HG03457 (cell line): ENCODE results near the gene FAM227B.
"Not testable (repeated sequence)": the region's sequence is repeated elsewhere in the genome, so short reads cannot be mapped to it uniquely, and the experiment has no call there.

Source experiments
- ATAC-seq: cut with Tn5 transposase; IDR thresholded peaks from one replicate; pipeline ENCODE4 v1.9.1; 2021; ENCODE audit warnings: moderate number of reproducible peaks; ENCODE audit not compliant: unreplicated experiment

Gene FAM227B

DNA sequence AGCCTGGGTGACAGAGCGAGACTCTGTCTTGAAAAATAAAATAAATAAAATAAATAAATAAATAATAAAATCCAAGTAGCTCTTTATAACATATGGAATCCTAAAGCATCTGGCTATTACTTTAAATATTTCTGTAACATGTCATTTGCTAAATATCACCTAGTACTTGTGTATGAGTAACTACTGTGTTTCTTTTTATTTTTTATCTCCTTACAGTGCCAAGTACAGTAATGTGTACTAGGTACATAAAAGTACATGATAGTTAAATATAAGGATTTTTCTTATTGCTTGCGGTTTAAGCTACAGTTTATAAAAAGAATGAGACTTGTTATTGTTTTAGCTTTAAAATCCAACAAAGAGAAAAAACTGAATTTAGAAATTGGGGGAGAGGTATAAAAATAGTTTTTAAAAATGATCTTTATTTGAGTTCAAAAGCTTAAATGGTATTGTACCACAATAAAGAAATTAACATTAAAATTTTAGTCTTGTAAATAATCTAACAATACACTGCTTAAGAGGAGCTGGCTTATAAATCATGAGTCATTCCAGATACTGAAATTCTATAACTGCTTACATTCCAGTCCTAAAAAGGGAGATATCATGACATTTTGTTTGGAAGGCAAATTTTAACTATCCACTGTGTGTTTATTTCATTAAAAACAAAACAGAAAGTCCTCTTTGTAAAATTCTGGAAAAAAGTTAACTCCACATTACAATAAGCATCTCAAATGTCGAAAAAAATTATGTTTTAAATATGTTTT lies 124.4 kb downstream of the FAM227B start:
- no peak for ATAC-seq

DNA sequence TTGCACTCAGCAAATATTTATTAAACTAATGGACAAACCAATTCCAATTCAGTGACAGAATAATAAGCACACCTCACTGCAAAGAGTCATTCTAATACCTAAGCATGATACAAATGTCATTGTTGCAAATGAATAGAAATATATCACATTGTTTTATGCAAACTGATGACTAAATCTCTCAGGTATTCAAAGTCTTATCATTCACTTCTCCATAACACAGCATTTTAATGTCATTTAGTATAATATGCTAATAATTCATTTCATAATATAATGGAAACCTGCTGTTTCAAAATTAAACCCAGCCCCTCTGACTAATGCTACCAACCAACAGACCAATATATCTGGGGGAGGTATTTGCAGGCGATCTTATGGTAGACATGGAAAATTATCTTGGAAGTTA lies 125.8 kb downstream of the FAM227B start:
- ATAC-seq = no peak

DNA sequence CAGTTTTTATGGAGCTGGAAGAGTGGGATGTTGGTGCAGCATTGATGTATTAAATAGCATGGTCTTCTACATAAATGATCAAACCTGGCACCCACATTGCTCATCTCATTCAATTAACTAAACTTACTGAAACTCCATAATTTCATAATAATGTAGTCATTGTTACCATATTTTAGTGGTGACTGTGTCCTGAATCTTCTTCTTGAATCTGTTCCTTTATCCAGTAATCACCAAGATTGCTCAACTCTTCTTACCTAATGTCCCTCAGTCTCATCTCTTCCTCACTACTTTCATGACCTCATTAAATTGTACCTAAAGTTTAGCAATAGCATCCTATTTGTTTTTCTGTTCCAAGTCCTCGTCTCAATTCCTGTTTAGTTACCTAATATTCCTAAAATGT lies 127.8 kb downstream of the FAM227B start:
- no peak for ATAC-seq

DNA sequence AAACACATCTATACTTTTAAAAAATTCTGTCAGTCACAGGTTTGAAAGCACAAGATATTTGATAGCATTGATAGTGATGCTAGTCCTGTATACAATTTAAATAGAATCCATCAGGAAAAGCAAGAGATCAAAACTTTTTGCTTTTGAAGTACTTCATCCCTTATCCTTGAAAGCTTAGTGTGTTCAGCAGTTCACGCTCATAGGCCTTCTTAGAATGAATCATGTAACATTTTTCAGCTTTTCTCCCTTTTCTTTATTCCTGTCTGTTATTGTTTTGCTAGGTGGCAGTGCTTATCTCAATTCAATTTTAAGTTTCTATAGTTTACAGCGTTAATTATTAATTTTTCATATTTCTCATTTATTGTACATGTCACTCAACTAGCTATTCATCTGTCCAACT lies 128.5 kb downstream of the FAM227B start:
- no peak for ATAC-seq

DNA sequence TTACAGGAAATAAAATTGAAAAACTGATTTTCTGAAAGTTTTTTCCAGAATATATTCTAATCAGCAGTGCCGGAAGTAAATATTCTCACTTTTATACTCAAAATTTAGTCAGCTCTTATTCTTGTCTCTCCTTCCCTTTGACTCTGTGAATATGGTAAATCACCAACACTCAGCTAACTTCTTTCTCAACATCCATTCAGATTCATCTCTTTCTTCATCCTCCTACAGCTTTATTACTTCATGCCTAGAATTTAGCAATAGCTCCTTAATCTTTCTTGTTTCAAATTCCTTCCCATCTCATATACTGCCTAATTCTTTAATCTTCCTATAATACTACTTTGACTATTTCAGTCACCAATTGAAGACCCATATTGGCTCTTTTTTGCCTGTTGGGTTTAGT lies 129.7 kb downstream of the FAM227B start:
- ATAC-seq = no peak

DNA sequence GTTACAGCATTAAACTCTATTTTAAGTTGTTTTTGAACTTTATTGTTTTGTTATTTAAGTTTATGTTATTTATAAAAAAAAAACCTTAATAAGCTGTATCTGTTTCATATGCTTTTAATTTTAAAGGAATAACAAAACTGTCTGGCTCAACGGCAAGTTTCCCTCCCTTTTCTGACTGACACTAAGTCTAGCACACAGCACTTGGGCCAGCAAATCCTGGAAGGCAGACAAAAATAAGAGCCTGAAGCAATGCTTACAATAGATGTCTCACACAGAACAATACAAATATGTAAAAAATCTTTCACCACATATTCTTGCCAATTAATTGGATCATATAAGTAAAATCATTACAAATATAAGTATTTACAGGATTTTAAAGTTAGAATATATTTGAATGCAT lies 135.2 kb downstream of the FAM227B start:
- ATAC-seq = not testable (repeated sequence)

DNA sequence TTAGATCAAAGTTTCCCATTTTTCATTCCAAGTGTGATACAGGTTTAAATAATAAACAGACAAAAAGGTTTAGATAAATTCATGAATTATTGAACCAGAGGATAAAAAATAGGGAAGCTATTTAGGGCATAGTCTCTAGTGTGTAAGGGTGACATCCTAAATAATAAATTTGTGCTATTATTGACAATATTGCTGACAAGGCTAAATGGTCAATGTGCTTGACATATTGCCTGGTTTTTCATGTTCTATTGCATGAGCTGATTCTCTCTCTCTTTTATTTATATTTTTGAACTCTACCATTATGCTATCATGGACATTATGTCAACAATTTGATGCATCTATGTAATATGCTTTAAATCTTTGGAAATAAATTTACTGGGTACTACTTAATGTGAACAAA lies 141.6 kb downstream of the FAM227B start:
- not testable (repeated sequence) for ATAC-seq

DNA sequence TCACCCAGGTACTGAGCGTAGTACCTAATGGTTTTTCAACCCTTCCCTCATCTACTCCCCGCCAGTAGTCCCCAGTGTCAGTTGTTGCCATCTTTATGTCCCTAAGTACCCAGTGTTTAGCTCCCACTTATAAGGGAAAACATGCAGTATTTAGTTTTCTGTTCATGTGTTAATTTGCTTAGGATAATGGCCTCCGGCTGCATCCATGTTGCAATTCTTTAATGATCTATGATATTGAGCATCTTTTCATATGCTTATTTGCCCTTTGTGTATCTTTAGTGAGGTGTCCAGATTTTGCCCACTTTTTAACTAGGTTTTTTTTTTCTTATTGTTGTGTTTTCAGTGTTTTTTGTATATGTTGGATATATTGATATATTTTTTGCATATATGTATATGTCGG lies 142.6 kb downstream of the FAM227B start:
- not testable (repeated sequence) for ATAC-seq

DNA sequence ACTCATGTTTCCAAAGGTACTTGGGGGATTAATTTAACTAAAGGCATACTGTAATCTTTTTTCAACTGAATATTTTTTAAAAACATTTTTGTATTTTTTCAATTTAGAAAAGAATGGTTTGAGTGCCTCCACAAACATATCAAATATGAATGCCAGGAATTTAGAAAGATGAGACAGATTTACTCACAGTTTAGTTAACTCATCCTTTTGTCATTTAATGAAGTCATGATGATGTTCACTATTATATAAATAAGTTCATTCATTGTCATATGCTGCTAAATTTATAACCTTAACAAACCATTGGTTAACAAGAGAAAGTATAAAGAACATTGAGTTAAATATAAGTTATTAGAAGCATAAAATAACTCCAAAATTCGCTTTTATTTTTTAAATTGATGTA lies 147.6 kb downstream of the FAM227B start:
- no peak for ATAC-seq

DNA sequence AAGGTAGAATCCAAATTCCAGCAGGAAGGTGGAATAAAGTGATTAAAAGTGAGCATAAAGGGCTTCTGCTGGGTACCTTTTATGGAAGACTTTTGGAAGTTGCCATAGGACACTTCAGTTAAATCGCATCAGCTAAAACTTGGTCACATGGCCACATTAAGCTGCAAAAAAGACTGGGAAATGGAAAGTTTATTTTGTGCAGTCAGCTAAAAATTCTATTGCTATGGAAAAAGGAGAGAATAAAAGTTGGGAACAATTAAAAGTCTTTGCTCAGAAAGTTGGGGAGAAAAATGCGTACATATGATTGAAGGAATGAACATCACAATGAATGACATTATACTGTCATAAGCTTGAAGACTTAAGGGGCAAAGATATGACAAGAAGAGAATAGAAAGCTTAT lies 148.3 kb downstream of the FAM227B start:
- ATAC-seq = no peak

DNA sequence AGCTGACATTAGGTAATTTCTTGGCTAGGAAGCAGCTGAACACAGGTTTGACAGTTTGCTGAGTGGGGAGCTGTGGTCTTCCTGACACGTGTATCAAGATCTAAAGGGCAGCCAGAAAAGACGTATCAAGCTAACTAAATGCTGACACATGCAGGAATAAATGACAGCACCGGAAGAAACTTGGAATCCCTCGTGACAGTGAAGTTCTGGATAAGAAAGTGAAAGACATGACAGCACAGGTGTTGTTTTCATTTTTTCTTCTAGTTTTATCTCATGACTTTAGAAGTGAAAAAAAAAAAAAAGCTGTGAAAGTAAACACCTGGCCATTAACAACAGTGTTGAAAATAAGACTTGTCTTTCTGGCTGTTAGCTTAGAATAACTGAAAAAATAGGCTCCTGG lies 148.9 kb downstream of the FAM227B start:
- ATAC-seq = peak; percentile 52

DNA sequence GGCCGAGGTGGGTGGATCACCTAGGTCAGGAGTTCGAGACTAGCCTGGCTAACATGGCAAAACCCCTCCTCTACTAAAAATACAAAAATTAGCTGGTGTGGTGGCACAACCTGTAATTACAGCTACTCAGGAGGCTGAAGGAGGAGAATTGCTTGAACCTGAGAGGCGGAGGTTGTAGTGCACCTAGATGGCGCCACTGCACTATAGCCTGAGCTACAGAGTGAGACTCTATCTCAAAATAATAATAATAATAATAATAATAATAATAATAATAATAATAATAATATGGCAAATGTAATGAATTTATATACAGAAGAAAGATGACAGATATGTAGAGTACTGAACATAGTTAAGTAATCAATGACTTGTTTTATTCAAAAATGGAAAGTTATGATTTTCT lies 149.4 kb downstream of the FAM227B start:
- peak; percentile 14 for ATAC-seq

DNA sequence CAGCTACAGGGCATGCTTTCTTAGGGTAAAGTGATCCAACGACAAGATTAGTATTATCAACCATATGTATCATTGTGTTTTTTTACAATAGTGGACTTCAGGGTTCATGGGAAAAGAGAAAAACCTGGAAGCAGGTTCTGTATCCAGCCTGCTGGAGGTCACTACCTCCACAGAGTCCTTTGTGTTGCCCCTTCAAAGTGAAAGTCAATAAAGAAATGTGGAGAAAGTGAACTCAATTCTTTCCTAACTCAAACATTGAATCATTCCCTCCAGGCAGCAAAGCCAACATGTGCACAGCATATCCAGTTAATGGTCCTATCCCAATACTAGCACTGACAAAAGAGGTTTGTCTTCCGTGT lies 152.2 kb downstream of the FAM227B start:
- no peak for ATAC-seq

DNA sequence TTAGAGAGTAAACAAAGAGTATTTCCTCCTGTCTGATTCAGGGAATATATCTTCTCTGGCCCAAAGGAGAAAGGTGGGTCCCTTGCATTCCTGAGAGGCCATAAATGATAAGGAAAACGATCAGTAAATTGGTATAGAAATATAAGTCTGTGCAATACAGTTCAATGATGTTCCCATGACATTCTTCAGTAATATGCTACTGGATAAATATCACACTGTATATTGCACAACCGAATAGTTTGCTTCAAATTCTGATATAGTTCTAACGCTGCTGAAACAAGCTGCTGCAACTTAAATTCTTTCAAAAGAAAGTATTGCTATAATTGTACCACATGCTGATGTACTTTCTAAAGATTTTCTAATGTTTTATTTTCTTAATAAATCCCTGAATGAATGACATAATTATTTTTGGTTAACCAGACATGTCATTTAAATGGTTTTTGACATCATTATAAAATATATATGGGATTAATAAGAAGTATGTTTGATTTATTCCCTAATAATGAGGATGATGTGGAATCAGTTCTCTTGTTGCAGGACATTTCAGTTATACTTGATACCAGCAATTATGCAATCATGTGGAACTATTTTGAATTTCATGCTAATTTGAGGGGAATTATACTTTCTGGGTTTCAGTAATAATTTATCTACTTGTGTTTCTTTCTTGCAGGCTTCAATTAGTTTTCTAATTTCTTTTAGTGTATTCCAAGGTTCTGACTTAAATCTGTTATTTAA lies 152.7 kb downstream of the FAM227B start:
- no peak for ATAC-seq

DNA sequence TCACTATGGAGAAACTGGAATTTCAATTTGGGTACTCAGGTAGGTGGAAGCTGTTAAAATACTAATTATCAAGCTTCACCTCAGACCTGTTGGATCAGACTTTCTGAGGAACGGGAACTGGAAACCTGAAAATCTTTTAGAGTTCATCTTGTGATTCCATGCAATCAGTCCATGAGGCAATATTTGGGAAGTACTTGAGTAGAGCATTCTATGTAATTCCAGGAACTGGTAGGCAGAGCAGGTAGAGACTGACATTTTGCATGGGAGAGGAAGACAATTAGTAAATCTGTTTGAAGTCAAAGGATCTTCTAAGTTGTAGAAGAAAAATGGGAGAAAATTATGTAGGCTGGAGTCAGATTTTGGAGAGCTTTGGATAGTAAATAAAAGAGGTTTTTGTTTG lies 154.5 kb downstream of the FAM227B start:
- ATAC-seq = no peak

DNA sequence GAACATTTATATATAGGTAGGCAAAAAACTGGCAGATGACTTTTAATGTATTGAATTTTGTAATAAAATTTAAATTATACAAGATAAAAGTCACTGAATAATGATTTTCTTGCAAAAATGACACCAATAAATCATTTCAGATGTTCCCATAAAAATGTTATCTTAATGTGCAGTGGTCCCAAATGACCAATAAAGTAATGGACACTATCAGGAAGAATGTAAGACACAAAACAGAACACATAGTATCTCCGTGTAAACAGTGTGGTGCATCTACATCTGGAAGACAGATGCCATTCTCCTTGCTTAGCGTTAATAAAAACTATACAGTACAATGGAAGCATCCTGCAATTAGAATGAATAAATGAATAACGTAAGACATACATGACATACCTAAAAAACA lies 156.1 kb downstream of the FAM227B start:
- no peak for ATAC-seq

DNA sequence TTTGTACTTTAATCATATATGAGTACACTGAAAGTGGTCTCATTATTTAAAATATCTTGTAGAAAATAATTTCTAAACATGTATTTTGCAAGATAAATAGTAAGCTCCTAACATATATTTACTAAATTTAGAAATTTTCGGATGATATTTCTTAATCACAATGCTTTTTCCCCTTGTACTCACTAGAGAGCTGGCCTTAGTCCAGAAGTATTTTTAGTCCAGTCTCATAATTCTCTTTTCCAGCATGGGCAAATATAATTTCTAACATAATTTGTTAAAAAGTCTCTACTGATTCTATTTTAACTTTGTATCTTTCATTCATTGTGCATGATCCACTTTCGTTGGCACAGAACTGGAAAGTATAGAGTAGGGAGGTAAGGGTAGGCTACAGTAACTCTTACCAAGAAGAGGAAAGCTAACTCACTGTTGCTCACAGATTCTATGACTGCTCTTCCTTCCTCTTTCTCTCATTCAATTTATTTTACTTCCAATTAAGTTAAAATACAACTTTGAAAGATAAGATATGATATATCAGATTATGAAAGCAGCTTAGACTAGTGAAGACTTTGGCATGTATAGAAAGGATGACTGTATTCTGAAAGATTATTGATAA lies 158.3 kb downstream of the FAM227B start:
- ATAC-seq = no peak

DNA sequence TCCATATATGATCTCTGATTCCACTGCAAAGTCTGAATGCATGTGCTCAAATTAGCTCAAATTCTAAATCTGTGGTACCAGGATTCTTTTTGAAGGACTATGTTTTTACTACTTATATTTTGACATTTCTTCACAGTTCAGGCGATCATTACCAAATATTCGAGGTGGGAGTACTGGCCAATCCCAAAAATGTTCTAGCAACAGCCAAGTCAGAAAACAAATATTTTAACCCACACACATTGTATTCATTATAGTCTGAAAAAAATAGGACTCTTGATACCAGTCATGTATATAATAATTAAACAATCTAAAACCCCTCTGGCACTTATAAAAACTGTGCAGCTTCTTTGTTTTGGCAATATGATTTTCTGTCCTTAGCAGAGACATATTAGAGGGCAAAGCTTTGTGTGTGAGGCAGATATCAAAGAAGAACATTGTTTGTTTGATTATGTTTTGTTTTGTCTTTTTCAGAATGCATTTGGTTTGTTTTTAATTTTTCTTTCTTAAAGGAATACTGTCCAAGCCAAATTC lies 160.1 kb downstream of the FAM227B start:
- ATAC-seq = no peak

DNA sequence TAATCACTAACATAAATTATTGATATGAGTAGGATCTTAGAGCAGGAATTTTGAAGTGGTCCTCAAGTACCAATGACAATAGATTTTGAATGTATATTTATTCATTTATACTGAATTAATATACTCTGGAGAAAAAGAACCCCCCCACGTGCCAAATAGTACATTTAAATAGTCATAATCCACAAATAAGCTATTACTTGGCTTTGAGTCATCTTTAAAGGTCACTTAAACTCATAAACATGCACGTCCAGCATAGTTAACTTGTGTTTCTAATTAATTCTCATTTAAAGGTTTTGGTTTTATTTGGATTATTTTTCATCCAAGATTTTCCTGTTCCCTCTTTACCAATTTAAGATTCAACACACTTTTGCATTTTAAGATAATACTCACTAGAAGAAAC lies 162.5 kb downstream of the FAM227B start:
- ATAC-seq = no peak

DNA sequence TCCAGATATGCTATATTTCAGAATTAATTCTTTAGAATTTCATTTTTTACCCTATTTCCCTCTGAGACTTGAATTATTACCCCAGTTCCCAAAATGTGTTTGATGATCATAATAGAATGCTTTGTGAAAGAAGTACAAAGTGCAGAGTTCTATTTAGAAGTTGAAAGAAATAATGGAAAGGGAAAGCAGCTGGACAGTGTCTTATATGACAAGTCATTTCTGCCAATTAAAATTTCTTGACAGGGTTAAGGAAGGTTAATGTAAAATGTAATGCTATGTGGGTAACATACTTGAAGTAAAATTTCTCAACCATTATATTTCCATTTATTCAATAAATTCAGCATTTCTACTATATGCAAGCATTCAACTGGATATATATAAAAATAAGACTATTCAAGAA lies 164.5 kb downstream of the FAM227B start:
- no peak for ATAC-seq

DNA sequence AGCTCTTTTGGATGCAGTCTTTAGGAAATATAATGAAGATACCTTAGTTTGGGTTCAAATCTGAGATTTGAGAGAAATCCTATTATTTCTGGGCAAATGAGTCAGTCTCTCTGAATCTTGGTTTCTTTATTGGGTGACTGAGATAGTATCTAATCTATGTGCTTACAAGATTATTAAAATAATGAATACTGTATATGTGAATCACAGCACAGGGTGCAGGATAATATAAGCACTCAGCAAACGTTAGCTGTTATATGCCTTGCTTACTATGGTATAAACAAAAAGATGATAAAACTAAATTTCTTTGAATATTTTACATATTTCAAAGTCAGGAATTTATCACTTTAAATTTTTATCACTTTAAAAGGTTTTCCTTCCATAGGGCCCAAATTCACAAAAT lies 168.0 kb downstream of the FAM227B start:
- no peak for ATAC-seq

DNA sequence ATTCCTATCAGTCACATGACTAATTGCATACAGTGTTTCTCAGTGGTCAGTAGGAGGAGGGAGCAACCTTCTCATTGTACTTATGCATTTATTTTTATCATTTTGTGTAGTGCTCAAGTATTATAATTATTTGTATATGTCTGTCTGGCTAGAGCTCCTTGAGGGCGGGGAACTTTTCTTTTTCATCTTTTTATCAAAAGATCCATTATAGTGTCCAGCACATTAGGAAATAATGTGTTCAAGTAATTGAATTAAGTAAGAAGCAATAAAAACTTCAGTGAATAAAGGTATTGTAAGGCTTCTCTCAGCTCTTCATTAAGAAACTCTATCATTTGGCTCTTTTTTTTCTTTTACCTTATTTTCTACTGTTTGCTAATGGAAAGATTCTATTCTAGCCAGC lies 178.8 kb downstream of the FAM227B start:
- ATAC-seq = no peak
